ENCODE results near the gene FETUB.

DNA sequence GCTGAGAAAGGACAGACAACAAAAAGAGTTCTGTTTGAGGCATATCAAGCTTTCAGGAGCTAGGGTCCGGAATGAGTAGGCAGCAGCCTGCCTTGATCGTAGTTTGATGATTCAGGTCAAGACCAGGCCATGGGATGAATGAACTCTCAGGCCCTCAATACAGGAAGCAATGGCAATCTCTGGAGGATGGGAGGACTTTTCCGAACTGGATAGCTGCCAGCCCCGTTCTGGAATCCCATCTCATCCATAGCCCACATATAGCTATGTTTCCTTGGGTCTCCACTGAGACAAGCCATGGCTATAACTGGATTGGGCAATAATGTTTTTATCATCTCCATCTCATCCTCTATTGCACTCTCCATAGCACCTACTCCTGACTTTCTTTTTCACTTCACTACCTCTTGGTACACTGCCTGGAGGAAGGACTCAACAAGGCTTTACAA, 14.6 kb upstream of the FETUB start:
- TF ChIP-seq CTCF (IDR thresholded peaks at IDR 0.05) = no peak
- TF ChIP-seq POLR2A (IDR thresholded peaks at IDR 0.05) = no peak

Measured in thyroid gland (tissue), 4 donors.